Neural progenitor cell (in vitro differentiated cells): Measurements from ENCODE around the gene SCN7A. TPM values are rescaled to one million over a fixed set of nuclear protein-coding genes. Genes with fewer than 3 reads are reported as not detected.

Source experiments
- DNase-seq: peaks from one replicate; pipeline ENCODE4 v3.0.0-alpha.2; 2016; ENCODE audit warnings: low spot score
- H2AFZ ChIP-seq: fragments of 200-600 bp; sonication (generic); replicated peaks from 2 replicates; pipeline ENCODE4 v1.6.1; 2016; ENCODE audit warnings: antibody characterized with exemption
- H3F3A ChIP-seq: fragments of 200-600 bp; sonication (generic); 2 replicates; pipeline ENCODE4 v1.6.1; 2016; ENCODE audit warnings: antibody characterized with exemption, low read depth
- H3K27ac ChIP-seq: fragments of 200-600 bp; sonication (generic); 2 replicates; pipeline ENCODE4 v1.5.1; 2016; ENCODE audit warnings: mild to moderate bottlenecking
- H3K27me3 ChIP-seq: fragments of 200-600 bp; sonication (generic); 2 replicates; pipeline ENCODE4 v1.6.1; 2016; ENCODE audit warnings: mild to moderate bottlenecking, moderate library complexity
- H3K36me3 ChIP-seq: fragments of 200-600 bp; sonication (generic); 2 replicates; pipeline ENCODE4 v1.5.1; 2016
- H3K4me1 ChIP-seq: fragments of 200-600 bp; sonication (generic); 2 replicates; pipeline ENCODE4 v1.6.1; 2016; ENCODE audit warnings: mixed run types
- H3K4me2 ChIP-seq: fragments of 200-600 bp; sonication (generic); 2 replicates; pipeline ENCODE4 v1.6.1; 2016
- H3K4me3 ChIP-seq: fragments of 200-600 bp; sonication (generic); 2 replicates; pipeline ENCODE4 v1.5.1; 2016
- H3K79me2 ChIP-seq: fragments of 200-600 bp; sonication (generic); 2 replicates; pipeline ENCODE4 v1.6.1; 2016; ENCODE audit warnings: low read depth
- H3K9ac ChIP-seq: fragments of 200-600 bp; sonication (generic); 2 replicates; pipeline ENCODE4 v1.6.1; 2016
- H3K9me3 ChIP-seq: fragments of 200-600 bp; sonication (generic); 2 replicates; pipeline ENCODE4 v1.5.1; 2016; ENCODE audit warnings: low read depth
- H4K20me1 ChIP-seq: fragments of 200-600 bp; sonication (generic); 2 replicates; pipeline ENCODE4 v1.6.1; 2016; ENCODE audit warnings: low read depth
- H3K27ac Mint-ChIP-seq: 3 replicates; pipeline ENCODE4 v1.8.0; 2021; ENCODE audit warnings: mixed read lengths
- H3K27me3 Mint-ChIP-seq: 2 replicates; pipeline ENCODE4 v1.8.0; 2022; ENCODE audit warnings: low read depth, mild to moderate bottlenecking, inconsistent platforms, moderate library complexity, mixed read lengths; ENCODE audit not compliant: insufficient read depth
- H3K36me3 Mint-ChIP-seq: 3 replicates; pipeline ENCODE4 v1.8.0; 2021; ENCODE audit warnings: mixed read lengths
- H3K4me1 Mint-ChIP-seq: 3 replicates; pipeline ENCODE4 v1.8.0; 2021; ENCODE audit warnings: mixed read lengths
- H3K4me3 Mint-ChIP-seq: 3 replicates; pipeline ENCODE4 v1.8.0; 2021; ENCODE audit warnings: mild to moderate bottlenecking, moderate library complexity, mixed read lengths
- H3K9me3 Mint-ChIP-seq: 3 replicates; pipeline ENCODE4 v1.8.0; 2020; ENCODE audit warnings: mixed read lengths
- EZH2 ChIP-seq: fragments of 200-600 bp; sonication (generic); IDR thresholded peaks from 2 replicates; pipeline ENCODE4 v1.6.1; 2017; ENCODE audit warnings: antibody characterized with exemption, mild to moderate bottlenecking, moderate library complexity
- EZH2phosphoT487 ChIP-seq: fragments of 200-600 bp; sonication (generic); IDR thresholded peaks from 2 replicates; pipeline ENCODE4 v1.6.1; 2017; ENCODE audit warnings: antibody characterized with exemption
- total RNA-seq: library from RNA; depleted of rRNA; stranded (reverse); fragments of >200 nt; gene quantifications from 2 replicates; pipeline ENCODE4 v1.2.3, GENCODE V29; 2015; ENCODE audit warnings: low replicate concordance
- TF ChIP-seq, protein P1 (sequence below): fragments of 200-600 bp; sonication (generic); IDR thresholded peaks from 2 replicates; pipeline ENCODE4 v1.5.1; 2017; ENCODE audit warnings: antibody characterized with exemption, mild to moderate bottlenecking

Gene SCN7A
- total RNA-seq, 1 donor from 2014 or later, result 1.0 TPM

DNA sequence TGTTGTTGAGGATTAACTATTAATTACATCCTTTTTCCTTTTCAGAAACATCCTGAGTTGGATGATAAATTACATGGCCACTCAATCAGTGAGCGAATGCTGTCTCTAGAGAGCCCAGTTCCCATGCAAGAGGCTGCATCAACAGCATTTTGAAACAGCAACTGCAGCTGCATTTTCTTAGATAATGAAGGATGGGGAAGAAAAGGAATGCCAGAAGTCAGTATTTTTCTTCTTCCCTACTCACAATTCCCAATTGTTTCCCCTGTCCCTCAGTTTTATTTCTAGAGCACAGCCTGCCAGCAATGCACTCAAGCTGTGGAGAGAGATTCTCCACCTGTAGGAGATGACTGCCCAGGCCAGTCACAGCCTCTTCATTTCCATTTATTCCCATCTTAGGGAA is 6.9 kb downstream of the SCN7A start:
- Histone ChIP-seq H3F3A (no peaks in the 10 kb centered on the region), H3K4me3 (no peak overlapping the region), H3K9me3 (no peaks in the 10 kb centered on the region), H4K20me1 (no peaks in the 10 kb centered on the region), H3K36me3 (no peaks in the 10 kb centered on the region), H3K79me2 (no peaks in the 10 kb centered on the region), H3K4me1 (no peaks in the 10 kb centered on the region), H3K4me2 (no peak overlapping the region), H3K27ac (no peak overlapping the region), H2AFZ (no peak overlapping the region), H3K9ac (no peak overlapping the region), H3K27me3 (no peaks in the 10 kb centered on the region)
- TF ChIP-seq EZH2 (no peak), EZH2phosphoT487 (no peak)
- TF ChIP-seq, protein P1, sequence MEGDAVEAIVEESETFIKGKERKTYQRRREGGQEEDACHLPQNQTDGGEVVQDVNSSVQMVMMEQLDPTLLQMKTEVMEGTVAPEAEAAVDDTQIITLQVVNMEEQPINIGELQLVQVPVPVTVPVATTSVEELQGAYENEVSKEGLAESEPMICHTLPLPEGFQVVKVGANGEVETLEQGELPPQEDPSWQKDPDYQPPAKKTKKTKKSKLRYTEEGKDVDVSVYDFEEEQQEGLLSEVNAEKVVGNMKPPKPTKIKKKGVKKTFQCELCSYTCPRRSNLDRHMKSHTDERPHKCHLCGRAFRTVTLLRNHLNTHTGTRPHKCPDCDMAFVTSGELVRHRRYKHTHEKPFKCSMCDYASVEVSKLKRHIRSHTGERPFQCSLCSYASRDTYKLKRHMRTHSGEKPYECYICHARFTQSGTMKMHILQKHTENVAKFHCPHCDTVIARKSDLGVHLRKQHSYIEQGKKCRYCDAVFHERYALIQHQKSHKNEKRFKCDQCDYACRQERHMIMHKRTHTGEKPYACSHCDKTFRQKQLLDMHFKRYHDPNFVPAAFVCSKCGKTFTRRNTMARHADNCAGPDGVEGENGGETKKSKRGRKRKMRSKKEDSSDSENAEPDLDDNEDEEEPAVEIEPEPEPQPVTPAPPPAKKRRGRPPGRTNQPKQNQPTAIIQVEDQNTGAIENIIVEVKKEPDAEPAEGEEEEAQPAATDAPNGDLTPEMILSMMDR, result no peak
- Mint-ChIP-seq H3K4me1 (no peaks in the 10 kb centered on the region), H3K9me3 (no peaks in the 10 kb centered on the region), H3K36me3 (no peaks in the 10 kb centered on the region), H3K27ac (no peak overlapping the region), H3K4me3 (no peak overlapping the region), H3K27me3 (no peaks in the 10 kb centered on the region)
- no peak for DNase-seq

DNA sequence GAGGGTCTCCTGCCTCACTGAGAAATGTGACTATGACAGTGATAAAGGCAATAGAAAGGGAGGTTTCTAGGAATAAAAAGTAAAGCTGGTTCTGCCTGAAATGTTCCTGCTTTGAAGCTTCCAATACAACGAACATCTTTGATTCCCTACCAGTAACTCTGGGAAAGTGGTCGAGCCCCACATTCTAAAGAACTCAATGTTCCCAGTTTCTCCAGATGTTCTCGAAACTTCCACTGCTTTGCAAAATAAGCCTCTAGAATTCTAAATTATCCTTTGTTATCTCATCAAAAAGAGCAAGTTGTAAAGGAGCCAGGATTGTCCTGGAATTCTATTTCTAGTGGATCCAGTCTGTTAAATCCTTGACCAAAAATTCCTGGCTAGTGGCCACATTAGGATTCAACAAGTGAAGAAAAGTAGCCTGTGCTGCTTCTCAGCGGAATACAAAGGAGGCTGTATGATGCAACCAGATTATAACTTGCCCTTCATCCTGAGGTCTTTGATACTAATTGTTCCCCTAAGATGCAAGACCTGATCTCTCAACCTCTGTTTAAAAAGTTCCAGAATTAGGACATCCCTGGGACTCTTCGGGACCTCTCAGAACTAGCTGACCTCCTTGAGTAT is 8.4 kb downstream of the SCN7A start:
- no peaks in the 10 kb centered on the region for H3K36me3 Mint-ChIP-seq
- no peak overlapping the region for H3K4me3 Mint-ChIP-seq
- H3K36me3 ChIP-seq, result no peaks in the 10 kb centered on the region
- H3K79me2 ChIP-seq, result no peaks in the 10 kb centered on the region
- no peak overlapping the region for H3K27ac Mint-ChIP-seq
- no peaks in the 10 kb centered on the region for H3K9me3 Mint-ChIP-seq
- no peak for DNase-seq
- H3K4me1 Mint-ChIP-seq, result no peaks in the 10 kb centered on the region
- no peak overlapping the region for H2AFZ ChIP-seq
- no peaks in the 10 kb centered on the region for H3F3A ChIP-seq
- TF ChIP-seq, protein P1, result no peak
- TF ChIP-seq EZH2phosphoT487, result no peak
- TF ChIP-seq EZH2, result no peak
- no peaks in the 10 kb centered on the region for H3K27me3 ChIP-seq
- no peak overlapping the region for H3K4me3 ChIP-seq
- no peaks in the 10 kb centered on the region for H4K20me1 ChIP-seq
- no peak overlapping the region for H3K27ac ChIP-seq
- H3K9me3 ChIP-seq, result no peaks in the 10 kb centered on the region
- H3K9ac ChIP-seq, result no peak overlapping the region
- H3K4me2 ChIP-seq, result no peak overlapping the region
- H3K27me3 Mint-ChIP-seq, result no peaks in the 10 kb centered on the region
- H3K4me1 ChIP-seq, result no peaks in the 10 kb centered on the region

DNA sequence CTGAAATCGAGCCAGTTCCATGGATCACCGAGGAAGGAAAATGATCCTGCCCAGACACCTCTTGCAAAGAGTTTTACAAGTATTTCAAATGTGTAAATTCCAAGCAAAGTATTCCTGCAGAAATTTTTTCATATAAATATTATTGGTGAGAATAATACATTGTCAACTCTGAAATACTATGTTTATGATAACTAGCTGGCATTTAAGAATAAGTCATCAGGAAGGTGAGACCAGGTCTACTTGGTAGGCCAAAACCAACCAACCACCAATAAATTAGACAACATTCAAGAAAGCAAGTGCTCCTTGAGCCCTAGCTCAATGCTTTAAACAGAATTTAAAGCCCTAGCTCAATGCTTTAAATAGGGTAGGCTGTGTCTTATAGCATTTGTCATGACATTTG is 21.7 kb downstream of the SCN7A start:
- Mint-ChIP-seq H3K4me3 (no peak overlapping the region), H3K4me1 (no peaks in the 10 kb centered on the region), H3K36me3 (no peaks in the 10 kb centered on the region), H3K9me3 (no peaks in the 10 kb centered on the region), H3K27ac (no peak overlapping the region), H3K27me3 (no peaks in the 10 kb centered on the region)
- H3K27me3 ChIP-seq, result no peaks in the 10 kb centered on the region
- no peak for DNase-seq
- no peaks in the 10 kb centered on the region for H3K79me2 ChIP-seq
- no peak overlapping the region for H2AFZ ChIP-seq
- H3K9me3 ChIP-seq, result no peaks in the 10 kb centered on the region
- no peaks in the 10 kb centered on the region for H3K4me1 ChIP-seq
- no peak for TF ChIP-seq EZH2
- TF ChIP-seq EZH2phosphoT487, result no peak
- TF ChIP-seq, protein P1, result no peak
- H3K4me3 ChIP-seq, result no peak overlapping the region
- H3F3A ChIP-seq, result no peaks in the 10 kb centered on the region
- H3K4me2 ChIP-seq, result no peak overlapping the region
- no peak overlapping the region for H3K9ac ChIP-seq
- no peaks in the 10 kb centered on the region for H3K36me3 ChIP-seq
- no peak overlapping the region for H3K27ac ChIP-seq
- no peaks in the 10 kb centered on the region for H4K20me1 ChIP-seq
